Head of caudate nucleus (tissue), 42 donors: ENCODE results near the gene GH1.
"Not testable (repeated sequence)": the region's sequence is repeated elsewhere in the genome, so short reads cannot be mapped to it uniquely, and the experiment has no call there.

Experiments
- DNase-seq, 42 donors: peaks; one replicate each; pipeline versions ENCODE4 v3.0.0 to v3.0.0-alpha.2; 2020 to 2021; ENCODE audit warnings: mixed read lengths in 7 of 42
- intact Hi-C: fragments of 100-400 bp; cut with DNase I; formaldehyde crosslinking; loops from one replicate; pipeline ENCODE4 v1.15.0; 2022

GH1 gene

GRCh38 chr17:63910096-63910495 is 8.5 kb downstream of the GH1 start:
- no peak for DNase-seq
- intact Hi-C loops: loop anchor here (10.0 kb wide), 1 partner anchor 225 kb away; the partner anchor contains the start of gene ERN1

- intact Hi-C loops, DNase-seq: not testable (repeated sequence)
Measured at GRCh38 chr17:63909586-63909985, 9.1 kb downstream of the GH1 start.

GRCh38 chr17:63907161-63907778 is 11.4 kb downstream of the GH1 start:
- intact Hi-C loops: not testable (repeated sequence)

GRCh38 chr17:63904796-63905195 is 13.8 kb downstream of the GH1 start:
- intact Hi-C loops, DNase-seq: not testable (repeated sequence)

More at GRCh38 chr17:63907161-63907778, 11.4 kb downstream of the GH1 start:
- not testable (repeated sequence) for DNase-seq

GRCh38 chr17:63903787-63904201 is 14.8 kb downstream of the GH1 start:
- peak in 7 of 42 donors; percentile 8 to 49 (median 19) for DNase-seq
- intact Hi-C loops: not testable (repeated sequence)

GRCh38 chr17:63901971-63902370 is 16.7 kb downstream of the GH1 start:
- DNase-seq, intact Hi-C loops: not testable (repeated sequence)

- intact Hi-C loops, DNase-seq: not testable (repeated sequence)
Measured at GRCh38 chr17:63898899-63899798, 19.5 kb downstream of the GH1 start.

- intact Hi-C loops, DNase-seq: not testable (repeated sequence)
Measured at GRCh38 chr17:63896524-63897354, 21.9 kb downstream of the GH1 start, which contains the start of gene CSH1. CSH1 (minus strand) TSS chr17:63896574; CDS start chr17:63896511, 63 bp downstream.

GRCh38 chr17:63894821-63895220 is 23.8 kb downstream of the GH1 start:
- DNase-seq, intact Hi-C loops: not testable (repeated sequence)

GRCh38 chr17:63894021-63894420 is 24.6 kb downstream of the GH1 start:
- intact Hi-C loops: not testable (repeated sequence)
- peak in 1 of 42 donors; percentile 15 for DNase-seq

- intact Hi-C loops: not testable (repeated sequence)
- peak in 1 of 42 donors; percentile 20 for DNase-seq
Measured at GRCh38 chr17:63892316-63893037, 26.2 kb downstream of the GH1 start.

- DNase-seq: peak in 40 of 42 donors; percentile 9 to 71 (median 42)
- intact Hi-C loops: not testable (repeated sequence)
Measured at GRCh38 chr17:63889026-63889848, 29.4 kb downstream of the GH1 start.

- intact Hi-C loops: not testable (repeated sequence)
Measured at GRCh38 chr17:63885119-63885518, 33.5 kb downstream of the GH1 start.

GRCh38 chr17:63882626-63883126 is 36.0 kb downstream of the GH1 start:
- DNase-seq, intact Hi-C loops: not testable (repeated sequence)

More at GRCh38 chr17:63885119-63885518, 33.5 kb downstream of the GH1 start:
- DNase-seq: not testable (repeated sequence)

- peak in 25 of 42 donors; percentile 6 to 66 (median 36) for DNase-seq
- intact Hi-C loops: no loop called here
Measured at GRCh38 chr17:63881935-63882601, 36.6 kb downstream of the GH1 start, which contains the start of gene GH2. GH2 (minus strand) TSS chr17:63881944; CDS start chr17:63881801, 143 bp downstream.

- intact Hi-C loops, DNase-seq: not testable (repeated sequence)
Measured at GRCh38 chr17:63881337-63881736, 37.3 kb downstream of the GH1 start.
